Endodermal cell (in vitro differentiated cells): ENCODE results near the gene LRBA. TPM values are rescaled to one million over a fixed set of nuclear protein-coding genes. Genes with fewer than 3 reads are reported as not detected.
A peak's percentile ranks its signal among the peaks of the same experiment; 100 is the strongest.
"Not testable (repeated sequence)": the region's sequence is repeated elsewhere in the genome, so short reads cannot be mapped to it uniquely, and the experiment has no call there.

Experiments
- DNase-seq: peaks from one replicate; pipeline ENCODE4 v3.0.0-alpha.2; 2017
- H3K27ac ChIP-seq: 2 replicates; pipeline ENCODE4 v1.5.1; 2013; ENCODE audit warnings: mild to moderate bottlenecking, low read depth, low read length, moderate library complexity
- H3K27me3 ChIP-seq: 2 replicates; pipeline ENCODE4 v1.6.1; 2013; ENCODE audit warnings: mild to moderate bottlenecking, low read length, moderate library complexity; ENCODE audit not compliant: insufficient read depth, control insufficient read depth, poor library complexity, severe bottlenecking
- H3K36me3 ChIP-seq: 2 replicates; pipeline ENCODE4 v1.7.0; 2013; ENCODE audit warnings: mild to moderate bottlenecking, low read length, moderate library complexity; ENCODE audit not compliant: control insufficient read depth, insufficient read depth
- H3K4me1 ChIP-seq: one replicate; pipeline ENCODE4 v1.7.0; 2013; ENCODE audit warnings: low read length; ENCODE audit not compliant: control insufficient read depth, insufficient read depth
- H3K4me3 ChIP-seq: 2 replicates; pipeline ENCODE4 v1.5.1; 2013; ENCODE audit warnings: mild to moderate bottlenecking, low read length, moderate library complexity
- H3K9ac ChIP-seq: 2 replicates; pipeline ENCODE4 v1.6.1; 2013; ENCODE audit warnings: mild to moderate bottlenecking, low read length, moderate library complexity; ENCODE audit not compliant: poor library complexity, severe bottlenecking; ENCODE audit errors: extremely low read depth
- H3K9me3 ChIP-seq: 2 replicates; pipeline ENCODE4 v1.6.1; 2013; ENCODE audit warnings: mild to moderate bottlenecking, low read length, moderate library complexity; ENCODE audit not compliant: control insufficient read depth
- H3K27ac Mint-ChIP-seq: 2 replicates; pipeline ENCODE4 v1.8.0; 2020; ENCODE audit warnings: mixed read lengths
- H3K27me3 Mint-ChIP-seq: 2 replicates; pipeline ENCODE4 v1.8.0; 2021; ENCODE audit warnings: mild to moderate bottlenecking, mixed read lengths; ENCODE audit not compliant: insufficient read depth
- H3K36me3 Mint-ChIP-seq: 2 replicates; pipeline ENCODE4 v1.8.0; 2020; ENCODE audit warnings: low read depth, mixed read lengths
- H3K4me1 Mint-ChIP-seq: 2 replicates; pipeline ENCODE4 v1.8.0; 2020; ENCODE audit warnings: mixed read lengths
- H3K4me3 Mint-ChIP-seq: 2 replicates; pipeline ENCODE4 v1.8.0; 2020; ENCODE audit warnings: mild to moderate bottlenecking, moderate library complexity, mixed read lengths
- H3K9me3 Mint-ChIP-seq: 2 replicates; pipeline ENCODE4 v1.8.0; 2020; ENCODE audit warnings: mild to moderate bottlenecking, mixed read lengths
- CTCF ChIP-seq: fragments of 200-600 bp; sonication (generic); conservative IDR thresholded peaks from 2 replicates; pipeline ENCODE4 v1.5.0; 2021; ENCODE audit warnings: antibody characterized with exemption, mild to moderate bottlenecking
- WGBS, 2 experiments: methylation state at CpG; one replicate each; pipeline versions ENCODE4 v1.1.5 to v1.1.7; 2013; ENCODE audit warnings: missing lambda C conversion rate in 2 of 2, mixed read lengths in 1 of 2; ENCODE audit not compliant: insufficient coverage in 1 of 2, insufficient read length in 1 of 2; 5-methylcytosine and 5-hydroxymethylcytosine counted together
- total RNA-seq, 2 donors: library from RNA; stranded (reverse); fragmentation: NEBNext Ultra II Directional in 1 of 2; extraction: Animal tissue kit (Norgen Biotek cat#: 25700) in 1 of 2; gene quantifications; 2 replicates in 1 of 2; 3 replicates in 1 of 2; pipeline ENCODE4 v1.2.1, GENCODE V29; 2021

The LRBA gene
- total RNA-seq, 2 donors from 2014 or later = 77.3 to 95.9 TPM

GRCh38 chr4:150541681-150542080, 473.4 kb downstream of the LRBA start:
- WGBS, 2 experiments = 75 to 90% methylated on average over 2 to 3 of the region's 3 CpGs
- Mint-ChIP-seq H3K4me1 (peaks cover 17% of the 10 kb centered on the region), H3K27me3 (no peaks in the 10 kb centered on the region), H3K27ac (no peak overlapping the region), H3K4me3 (no peak overlapping the region), H3K9me3 (no peaks in the 10 kb centered on the region), H3K36me3 (no peaks in the 10 kb centered on the region)
- Histone ChIP-seq H3K4me3 (no peak overlapping the region), H3K27ac (no peak overlapping the region), H3K27me3 (no peaks in the 10 kb centered on the region), H3K36me3 (no peaks in the 10 kb centered on the region), H3K9ac (no peak overlapping the region), H3K4me1 (peaks cover under 1% of the 10 kb centered on the region), H3K9me3 (no peaks in the 10 kb centered on the region)
- no peak for DNase-seq
- no peak for TF ChIP-seq CTCF

GRCh38 chr4:150540959-150541360, 474.1 kb downstream of the LRBA start:
- TF ChIP-seq CTCF = no peak
- Histone ChIP-seq H3K27ac (no peak overlapping the region), H3K4me3 (no peak overlapping the region), H3K9me3 (no peaks in the 10 kb centered on the region), H3K9ac (no peak overlapping the region), H3K36me3 (no peaks in the 10 kb centered on the region), H3K27me3 (no peaks in the 10 kb centered on the region), H3K4me1 (no peaks in the 10 kb centered on the region)
- H3K4me3 Mint-ChIP-seq = no peak overlapping the region
- 40 to 68% methylated on average over 1 to 3 of the region's 3 CpGs for WGBS, 2 experiments
- H3K36me3 Mint-ChIP-seq = no peaks in the 10 kb centered on the region
- peaks cover 11% of the 10 kb centered on the region for H3K4me1 Mint-ChIP-seq
- H3K27ac Mint-ChIP-seq = peak overlapping the region; percentile 32
- H3K9me3 Mint-ChIP-seq = no peaks in the 10 kb centered on the region
- no peaks in the 10 kb centered on the region for H3K27me3 Mint-ChIP-seq
- no peak for DNase-seq

DNA sequence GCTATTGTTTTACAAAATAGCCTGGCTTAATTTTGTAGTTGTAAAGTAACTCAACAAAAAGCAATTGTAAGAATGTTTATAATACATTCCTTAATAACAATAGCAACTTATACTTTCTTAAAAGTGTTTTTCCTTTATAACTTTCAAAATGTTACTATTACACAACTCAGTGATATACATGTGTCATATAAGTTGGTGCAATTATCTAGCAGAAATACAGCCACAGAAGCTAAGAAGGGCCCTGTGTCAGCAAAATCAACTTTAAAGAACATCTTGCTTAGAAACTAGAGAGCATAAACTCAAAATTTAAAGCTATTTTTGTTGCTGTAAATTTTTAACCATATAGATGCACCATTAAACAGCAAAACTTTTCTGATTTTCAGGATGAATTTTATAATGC, 474.5 kb downstream of the LRBA start:
- Histone ChIP-seq H3K27ac (no peak overlapping the region), H3K36me3 (no peaks in the 10 kb centered on the region), H3K9ac (no peak overlapping the region), H3K9me3 (no peaks in the 10 kb centered on the region), H3K4me3 (no peak overlapping the region), H3K27me3 (no peaks in the 10 kb centered on the region), H3K4me1 (no peaks in the 10 kb centered on the region)
- Mint-ChIP-seq H3K27ac (peak overlapping the region; percentile 32), H3K4me3 (no peak overlapping the region), H3K36me3 (no peaks in the 10 kb centered on the region), H3K27me3 (no peaks in the 10 kb centered on the region), H3K4me1 (peaks cover 11% of the 10 kb centered on the region), H3K9me3 (no peaks in the 10 kb centered on the region)
- DNase-seq = no peak
- no peak for TF ChIP-seq CTCF

- not testable (repeated sequence) for H3K4me1 ChIP-seq, H3K4me3 Mint-ChIP-seq, H3K36me3 Mint-ChIP-seq, H3K27me3 Mint-ChIP-seq, H3K27me3 ChIP-seq, H3K9me3 Mint-ChIP-seq, DNase-seq, H3K27ac Mint-ChIP-seq, H3K9ac ChIP-seq, H3K27ac ChIP-seq, H3K9me3 ChIP-seq, H3K4me1 Mint-ChIP-seq, H3K4me3 ChIP-seq, H3K36me3 ChIP-seq
- WGBS, 2 experiments = 98% methylated on average over 3 of the region's 3 CpGs; no CpG with 5 or more reads in 1 of the 2 experiments
Measured at GRCh38 chr4:150537911-150538310, 477.2 kb downstream of the LRBA start.
